ENCODE measurements around the gene BTD. TPM values are rescaled to one million over a fixed set of nuclear protein-coding genes. Genes with fewer than 3 reads are reported as not detected.

Gene BTD
- polyA plus RNA-seq, 4 donors: 21.3 to 26.3 (median 22.6) TPM

DNA sequence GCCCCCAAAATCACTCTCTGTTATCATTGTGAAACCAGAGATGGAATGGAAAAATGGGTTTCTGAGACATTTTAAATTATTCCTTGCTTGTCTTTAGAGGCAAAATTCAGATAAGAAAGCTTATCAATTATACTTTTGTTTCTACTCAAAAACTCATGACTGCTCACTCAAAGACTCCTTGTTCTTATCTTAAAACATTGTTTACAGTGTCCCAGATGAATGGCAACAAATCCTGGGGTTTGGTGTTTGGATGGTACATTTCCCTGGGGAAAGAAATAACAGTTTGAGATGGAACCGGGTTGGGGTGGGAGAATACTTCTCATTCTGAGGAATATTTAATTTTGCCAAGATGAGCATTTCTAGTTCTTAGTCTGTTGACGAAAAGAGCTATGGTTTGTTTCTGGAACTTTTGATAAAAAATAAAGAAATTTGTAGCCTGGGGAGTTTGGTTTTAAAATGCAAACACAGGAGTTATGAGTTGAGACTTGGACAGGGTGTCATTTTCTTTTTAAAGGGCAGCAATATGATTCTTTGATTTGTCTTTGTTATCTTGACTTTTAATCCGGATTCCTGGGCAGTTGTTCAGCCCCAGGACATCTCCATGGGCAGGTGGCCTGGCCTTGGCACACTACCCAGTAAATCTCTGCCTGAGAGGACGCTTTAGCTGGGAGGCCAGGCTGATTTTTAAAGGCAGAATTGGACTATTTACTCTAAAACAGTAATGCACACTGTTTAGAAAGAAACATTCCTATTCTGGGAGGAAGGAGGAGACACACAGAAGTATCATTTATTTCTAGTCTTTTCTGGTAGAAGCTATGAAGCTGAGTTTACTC lies 32.4 kb downstream of the BTD start:
- DNase-seq (ENCODE audit: low read depth in 4 of 4, low spot score in 3 of 4): no peak

DNA sequence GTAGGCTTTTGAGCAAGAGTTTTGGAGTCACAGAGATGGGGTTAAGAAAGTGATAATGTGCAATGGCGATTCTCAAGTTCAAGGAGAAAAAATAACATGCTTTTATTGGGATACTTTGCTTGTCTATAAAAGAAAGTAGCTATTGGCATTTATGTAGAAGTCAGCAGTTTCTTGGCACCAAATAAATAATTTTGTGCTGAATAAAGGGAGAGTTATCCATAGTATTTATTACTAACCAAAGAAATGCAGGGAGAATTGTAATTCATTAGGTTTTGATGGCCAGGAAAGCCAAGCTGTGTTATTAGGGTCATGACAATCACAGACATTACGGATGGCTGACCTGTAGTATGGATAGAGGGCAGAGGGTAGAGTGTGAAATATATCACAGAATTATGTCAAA lies 33.1 kb downstream of the BTD start:
- no peak for DNase-seq (ENCODE audit: low read depth in 4 of 4, low spot score in 3 of 4)

DNA sequence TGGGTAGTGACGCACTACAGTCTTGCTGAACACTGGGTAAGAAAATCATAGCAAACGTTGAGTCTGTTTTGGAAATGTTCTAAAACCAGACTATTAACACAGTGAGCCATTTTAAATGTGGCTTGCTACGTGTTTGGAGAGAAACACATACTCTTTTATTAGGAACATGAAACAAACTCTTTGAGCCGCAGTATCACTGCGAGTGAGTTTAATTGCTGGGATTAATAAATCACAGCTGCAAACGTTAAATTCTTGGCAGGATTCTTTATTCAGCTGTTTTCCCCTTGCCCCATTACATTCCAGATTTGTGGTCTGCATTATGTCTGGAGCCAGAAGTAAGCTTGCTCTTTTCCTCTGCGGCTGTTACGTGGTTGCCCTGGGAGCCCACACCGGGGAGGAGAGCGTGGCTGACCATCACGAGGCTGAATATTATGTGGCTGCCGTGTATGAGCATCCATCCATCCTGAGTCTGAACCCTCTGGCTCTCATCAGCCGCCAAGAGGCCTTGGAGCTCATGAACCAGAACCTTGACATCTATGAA lies 33.6 kb downstream of the BTD start:
- DNase-seq (ENCODE audit: low read depth in 4 of 4, low spot score in 3 of 4): peak in 1 of 4 donors; percentile 28

DNA sequence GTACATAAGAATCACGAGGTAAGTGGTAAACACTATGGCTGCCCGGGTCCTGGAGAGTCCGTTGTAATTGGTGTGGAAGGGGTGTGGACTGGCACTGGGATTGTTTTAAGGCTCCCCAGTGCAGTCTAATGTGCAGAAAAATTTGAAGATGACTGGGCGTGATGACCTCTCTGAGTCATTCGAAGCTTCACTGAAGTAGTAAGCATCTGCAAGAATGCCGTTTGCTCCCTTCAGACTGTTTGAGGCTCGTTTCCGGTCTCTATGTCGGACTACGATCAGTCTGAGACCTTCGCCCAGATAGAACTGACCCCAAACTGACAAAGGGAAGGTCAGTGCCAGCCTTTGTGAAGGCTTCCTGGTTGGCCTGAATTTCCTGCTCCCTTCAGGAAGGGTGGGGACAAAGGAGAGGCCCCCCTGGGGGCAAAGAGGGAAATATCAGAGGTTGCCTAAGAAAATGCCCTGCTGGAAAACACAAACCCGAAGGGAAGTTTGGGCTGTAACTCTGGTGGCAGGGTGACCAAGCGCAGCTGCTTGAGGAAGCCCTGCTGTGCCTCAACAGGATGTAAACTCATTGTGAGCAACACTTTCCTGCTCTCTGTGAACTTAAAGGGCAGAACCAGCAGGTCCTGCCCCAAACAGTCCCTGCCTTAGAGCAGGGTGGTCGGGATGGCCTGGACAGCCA lies 34.6 kb downstream of the BTD start:
- no peak for DNase-seq (ENCODE audit: low read depth in 4 of 4, low spot score in 3 of 4)

DNA sequence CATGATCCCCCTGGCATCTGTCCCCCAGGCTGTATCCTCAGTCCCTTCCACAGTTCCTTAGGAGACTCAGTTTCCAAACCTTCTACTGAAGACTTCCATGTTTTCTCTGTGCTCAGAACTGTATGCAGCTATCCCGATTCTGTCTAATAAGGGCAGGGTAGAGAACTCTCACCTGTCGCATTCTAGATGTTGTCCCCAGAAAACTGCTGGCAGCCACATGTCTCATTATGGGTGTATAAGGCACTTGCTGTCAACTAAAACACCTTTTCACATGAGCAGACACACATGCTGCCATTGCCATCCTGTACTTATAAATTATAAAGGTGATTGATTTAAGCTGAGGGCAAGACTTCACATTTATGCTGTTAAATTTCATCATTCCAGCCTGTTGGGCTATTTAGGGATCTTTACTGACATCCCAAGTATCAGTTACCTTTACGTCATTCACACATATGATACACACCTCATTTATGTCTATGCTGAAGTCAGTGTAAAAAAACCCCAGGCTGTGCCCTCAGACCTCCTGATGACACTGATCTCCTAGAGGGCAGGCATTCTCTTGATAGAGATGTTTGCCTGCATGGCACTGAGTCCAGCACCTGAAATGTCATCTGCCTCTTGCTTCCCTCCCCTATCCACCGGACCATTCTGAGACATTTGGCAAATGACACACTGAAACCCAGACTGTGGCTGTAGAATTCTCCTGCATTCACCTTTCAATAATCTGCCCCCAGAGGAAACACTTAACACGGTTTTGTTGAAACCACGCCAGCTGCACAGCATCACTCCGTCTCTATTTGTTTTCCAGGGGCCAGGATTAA lies 35.8 kb downstream of the BTD start:
- no peak for DNase-seq (ENCODE audit: low read depth in 4 of 4, low spot score in 3 of 4)

DNA sequence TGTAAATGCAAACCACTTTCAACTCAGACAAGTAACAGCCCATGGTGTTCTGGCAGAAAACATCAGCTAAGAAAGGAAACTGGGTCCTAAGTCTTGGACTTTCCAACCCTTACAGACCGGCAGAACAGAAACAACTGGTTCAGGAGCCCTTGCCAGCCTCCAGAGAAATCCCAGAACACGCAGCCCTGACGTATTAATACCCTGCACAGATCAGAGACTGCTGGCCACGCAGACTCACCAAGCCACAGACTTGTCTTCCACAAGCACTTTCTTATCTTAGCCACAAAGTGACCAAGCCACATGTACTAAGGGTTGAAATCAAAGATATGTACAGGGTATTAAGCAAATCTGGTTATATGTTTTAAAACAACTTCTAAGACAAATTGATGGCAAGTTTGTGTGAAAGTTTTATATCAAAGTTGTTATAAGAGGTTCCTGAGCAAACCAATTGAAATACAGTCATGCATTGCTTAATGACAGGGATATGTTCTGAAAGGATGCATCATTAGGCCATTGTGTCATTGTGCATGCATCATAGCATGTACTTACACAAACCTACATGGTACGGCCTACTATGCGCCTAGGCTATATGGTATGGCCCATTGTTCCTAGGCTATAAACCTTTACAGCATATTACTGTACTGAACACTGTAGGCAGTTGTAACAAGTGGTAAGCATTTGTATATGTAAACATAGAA lies 36.8 kb downstream of the BTD start:
- no peak for DNase-seq (ENCODE audit: low read depth in 4 of 4, low spot score in 3 of 4)

DNA sequence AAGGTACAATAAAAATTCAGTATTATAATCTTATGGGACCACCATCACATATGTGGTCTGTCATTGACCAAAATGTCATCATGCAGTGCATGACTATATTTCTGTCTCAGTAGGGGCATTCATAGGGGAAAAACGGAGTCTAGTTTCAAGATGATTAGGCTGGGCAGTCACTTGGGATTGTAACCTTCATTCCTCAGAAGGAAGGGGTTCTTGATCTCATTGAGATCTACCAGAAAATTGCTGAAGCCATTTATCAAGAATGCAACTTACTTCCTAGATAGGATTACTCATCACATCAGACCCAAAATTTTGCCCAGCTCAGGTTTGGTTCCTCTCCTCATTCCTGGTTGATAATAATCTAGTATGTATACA lies 37.3 kb downstream of the BTD start:
- no peak for DNase-seq (ENCODE audit: low read depth in 4 of 4, low spot score in 3 of 4)

DNA sequence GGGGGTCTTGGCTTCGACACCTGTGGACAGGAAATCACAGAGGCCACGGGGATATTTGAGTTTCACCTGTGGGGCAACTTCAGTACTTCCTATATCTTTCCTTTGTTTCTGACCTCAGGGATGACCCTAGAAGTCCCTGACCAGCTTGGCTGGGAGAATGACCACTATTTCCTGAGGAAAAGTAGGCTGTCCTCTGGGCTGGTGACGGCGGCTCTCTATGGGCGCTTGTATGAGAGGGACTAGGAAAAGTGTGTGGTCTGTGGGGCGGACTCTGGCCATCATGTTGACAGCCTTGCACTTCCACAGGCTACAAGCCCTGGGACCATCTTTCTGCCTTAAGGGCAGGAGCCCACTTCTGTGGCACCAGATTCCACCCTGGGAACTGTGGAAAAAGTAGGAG lies 43.7 kb downstream of the BTD start:
- no peak for DNase-seq (ENCODE audit: low read depth in 4 of 4, low spot score in 3 of 4)

DNA sequence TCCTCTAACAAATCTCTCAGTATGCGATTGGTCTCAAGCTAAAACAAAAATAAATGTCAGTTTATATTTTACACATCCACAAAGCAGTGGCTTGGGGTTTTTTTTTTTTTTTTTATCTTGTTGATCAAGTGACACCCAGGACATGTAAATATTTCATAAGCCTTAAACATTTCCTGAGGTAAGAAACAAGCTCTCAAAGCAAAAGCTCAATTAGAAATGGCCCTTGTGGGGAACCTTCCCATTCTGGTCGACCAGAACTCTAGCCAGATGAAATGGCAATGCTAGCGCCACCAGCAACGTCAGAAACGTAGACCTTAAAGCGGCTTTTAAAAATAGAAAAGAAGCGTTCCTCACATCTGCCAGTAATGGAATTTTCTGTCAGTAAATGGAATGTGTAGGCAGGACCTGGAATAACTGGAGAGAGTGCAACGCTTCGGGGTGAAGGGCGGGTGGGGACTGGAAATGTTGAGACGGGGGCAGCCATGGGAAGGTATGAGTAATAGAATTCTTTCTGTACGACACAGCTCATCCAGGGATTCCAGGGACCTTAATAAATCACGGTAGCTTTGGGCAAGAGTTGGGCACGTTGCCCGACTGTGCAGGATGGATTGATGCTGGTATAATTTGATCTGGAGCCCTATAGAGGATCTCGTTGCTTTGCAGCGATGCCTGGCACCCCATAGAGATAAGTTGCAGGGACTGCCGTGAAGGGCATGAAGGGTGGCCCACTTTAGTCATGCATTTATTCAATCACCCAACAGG lies 44.4 kb downstream of the BTD start:
- no peak for DNase-seq (ENCODE audit: low read depth in 4 of 4, low spot score in 3 of 4)

DNA sequence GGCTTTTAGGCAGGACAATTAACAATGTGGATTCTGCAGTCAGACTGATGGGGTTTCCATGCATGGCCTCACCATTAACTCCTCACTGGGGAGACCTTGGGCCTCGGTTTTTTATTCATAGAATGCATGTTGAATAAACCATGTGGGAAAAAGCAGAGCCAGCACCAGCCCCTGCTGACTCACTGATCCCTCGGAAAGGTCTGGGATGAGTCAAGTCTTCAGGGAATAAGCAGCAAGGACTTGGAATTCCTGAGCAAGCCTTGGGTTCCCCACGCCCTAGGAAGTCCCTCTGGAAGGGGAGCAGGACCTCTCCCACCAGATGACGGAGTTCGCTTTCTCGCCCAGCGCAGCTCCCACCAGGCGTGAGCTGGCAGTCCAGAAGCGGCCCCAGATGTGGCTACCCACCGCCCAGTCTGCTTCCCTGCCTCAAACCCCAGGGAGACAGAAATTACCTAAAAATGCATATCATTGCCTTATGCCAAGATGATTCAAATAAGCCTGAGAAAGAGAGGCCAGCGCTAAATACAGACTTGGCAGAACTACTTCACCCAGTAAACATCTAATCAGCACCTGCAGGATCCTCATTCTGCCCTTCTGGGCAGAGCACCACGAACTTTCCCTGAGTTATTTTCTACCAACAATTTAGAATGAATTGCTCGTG lies 45.4 kb downstream of the BTD start:
- no peak for DNase-seq (ENCODE audit: low read depth in 4 of 4, low spot score in 3 of 4)

DNA sequence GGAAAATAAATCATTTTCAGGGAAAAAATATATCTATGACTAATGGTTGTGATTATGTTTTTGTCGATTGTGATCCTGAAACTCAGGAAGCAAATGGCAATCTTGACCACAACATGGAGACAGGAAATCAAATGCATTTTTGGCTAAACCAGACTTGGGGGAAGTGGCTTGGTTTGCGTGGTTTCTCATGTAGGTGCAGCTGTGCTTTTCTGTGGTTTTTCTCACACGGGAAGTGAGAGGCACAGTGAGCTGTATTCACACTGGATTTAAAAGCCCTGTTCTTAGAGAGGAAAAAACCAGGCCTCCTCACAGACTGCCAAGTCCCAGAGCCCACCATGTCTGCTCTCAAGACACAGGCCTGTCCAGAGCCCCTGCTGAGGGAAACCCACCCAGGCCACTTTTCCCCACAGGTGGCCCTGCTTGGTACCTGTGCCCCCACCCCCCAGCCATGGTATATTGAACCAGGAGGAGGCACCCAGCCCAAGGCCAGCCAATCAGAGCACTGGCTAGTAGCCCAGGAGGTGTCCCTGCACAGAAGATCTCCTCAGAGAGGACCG lies 46.1 kb downstream of the BTD start:
- DNase-seq (ENCODE audit: low read depth in 4 of 4, low spot score in 3 of 4): no peak

DNA sequence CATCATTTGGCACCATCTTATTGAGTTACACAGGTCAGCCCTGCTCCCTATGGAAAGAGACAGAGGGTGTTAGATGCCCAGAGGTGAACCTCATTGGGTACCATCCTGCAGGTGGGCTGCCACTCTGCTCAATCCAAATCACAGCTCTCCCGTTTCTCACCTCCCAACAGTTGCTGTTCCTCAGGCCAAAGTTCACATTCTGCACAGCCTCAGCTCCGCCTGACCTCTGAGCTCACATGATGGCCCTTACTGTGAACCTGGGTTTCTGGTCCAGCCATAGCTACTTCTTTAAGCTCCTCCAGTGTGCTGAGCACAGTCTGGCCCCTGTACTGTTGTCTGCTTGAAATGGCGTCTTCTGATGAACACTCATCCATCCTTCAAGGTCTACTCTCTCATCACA lies 47.8 kb downstream of the BTD start:
- DNase-seq (ENCODE audit: low read depth in 4 of 4, low spot score in 3 of 4): no peak

DNA sequence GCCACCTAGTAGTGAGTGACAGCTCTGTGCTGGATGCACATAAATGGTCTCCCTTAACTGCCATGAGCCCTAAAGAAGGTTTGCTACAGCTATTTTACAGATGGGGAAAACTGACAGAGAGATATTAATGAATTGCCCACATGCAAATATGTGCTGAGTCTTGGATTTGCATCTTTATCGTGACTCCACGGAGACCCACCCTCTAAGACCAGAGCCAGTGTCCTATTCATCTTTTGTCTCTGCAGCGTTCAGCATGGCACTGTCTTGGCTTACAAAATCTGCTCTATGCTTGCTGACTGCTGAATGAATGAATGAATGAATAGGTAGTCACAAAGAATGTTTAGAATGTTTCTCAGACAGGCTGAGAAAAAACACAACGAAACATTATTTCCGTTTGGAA lies 48.3 kb downstream of the BTD start:
- no peak for DNase-seq (ENCODE audit: low read depth in 4 of 4, low spot score in 3 of 4)

DNA sequence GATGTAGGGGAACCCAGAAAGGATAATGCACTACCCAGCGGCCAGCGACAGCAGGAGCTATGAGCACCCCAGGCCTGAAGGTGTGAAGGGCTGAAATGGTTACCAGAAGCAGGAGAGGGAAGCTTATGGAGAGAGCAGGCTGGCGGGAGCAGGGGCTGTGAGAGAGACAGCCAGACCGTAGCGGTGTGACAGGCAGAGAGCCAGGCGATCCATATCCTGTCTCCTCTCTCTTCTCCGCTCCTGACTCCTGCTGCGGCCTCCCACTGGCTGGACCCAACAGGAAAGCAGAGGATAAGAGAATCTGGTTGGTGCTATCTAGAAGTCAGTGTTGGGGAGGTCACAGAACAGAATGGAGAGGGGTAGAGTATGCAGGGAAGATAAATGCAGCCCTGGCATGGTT lies 49.9 kb downstream of the BTD start:
- no peak for DNase-seq (ENCODE audit: low read depth in 4 of 4, low spot score in 3 of 4)

DNA sequence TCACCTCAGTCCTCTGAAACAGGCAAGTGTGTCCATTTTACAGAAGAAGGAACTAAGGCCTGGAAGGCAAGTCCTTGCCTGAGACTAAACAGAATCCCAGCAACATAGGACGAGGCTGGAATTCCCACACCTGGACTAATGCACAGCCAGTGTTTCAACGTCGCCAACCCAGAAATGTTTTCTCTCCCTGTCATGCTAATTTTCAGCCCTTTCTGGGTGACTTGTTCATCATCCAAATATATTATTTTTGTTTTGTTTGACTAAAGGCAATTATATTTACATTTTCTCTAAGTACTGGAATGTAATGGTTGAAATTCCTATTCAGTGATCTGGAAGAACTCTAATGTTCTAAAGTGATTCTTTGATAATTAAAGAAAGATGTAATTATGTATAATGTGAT lies 51.8 kb downstream of the BTD start:
- DNase-seq (ENCODE audit: low read depth in 4 of 4, low spot score in 3 of 4): no peak

DNA sequence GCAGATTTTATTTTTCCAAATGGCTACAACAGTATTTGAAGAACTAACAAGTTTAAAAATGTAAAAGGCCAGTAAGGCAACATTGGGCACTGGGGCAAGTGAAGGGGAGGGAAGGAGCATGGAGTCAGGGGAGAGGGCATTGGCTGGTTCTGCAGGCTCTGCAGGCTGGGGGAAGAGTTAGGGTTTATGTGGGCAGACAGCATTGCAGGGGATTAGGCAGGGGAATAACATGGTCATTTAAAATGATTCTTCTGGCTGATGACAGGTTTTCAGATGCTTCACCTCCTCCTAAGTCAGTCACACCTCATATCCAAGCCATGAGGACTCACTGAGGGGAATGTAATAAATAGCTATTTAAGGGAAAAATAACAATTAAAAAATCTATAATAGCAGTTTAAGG lies 52.6 kb downstream of the BTD start:
- no peak for DNase-seq (ENCODE audit: low read depth in 4 of 4, low spot score in 3 of 4)

DNA sequence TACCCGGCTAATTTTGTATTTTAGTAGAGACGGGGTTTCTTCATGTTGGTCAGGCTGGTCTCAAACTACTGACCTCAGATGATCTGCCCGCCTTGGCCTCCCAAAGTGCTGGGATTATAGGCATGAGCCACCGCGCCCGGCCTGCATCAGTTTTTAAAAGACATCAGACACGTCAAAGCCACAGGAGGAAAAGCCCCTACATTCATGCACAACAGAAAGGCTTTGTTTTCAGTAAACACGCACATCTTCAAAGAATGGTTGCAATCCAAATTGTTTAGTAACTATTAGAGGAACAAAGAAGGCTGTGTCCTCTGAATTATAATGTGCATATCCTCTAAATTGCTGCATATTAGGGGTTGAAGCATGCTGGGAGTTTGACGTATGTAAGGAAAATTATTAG lies 53.3 kb downstream of the BTD start:
- no peak for DNase-seq (ENCODE audit: low read depth in 4 of 4, low spot score in 3 of 4)

DNA sequence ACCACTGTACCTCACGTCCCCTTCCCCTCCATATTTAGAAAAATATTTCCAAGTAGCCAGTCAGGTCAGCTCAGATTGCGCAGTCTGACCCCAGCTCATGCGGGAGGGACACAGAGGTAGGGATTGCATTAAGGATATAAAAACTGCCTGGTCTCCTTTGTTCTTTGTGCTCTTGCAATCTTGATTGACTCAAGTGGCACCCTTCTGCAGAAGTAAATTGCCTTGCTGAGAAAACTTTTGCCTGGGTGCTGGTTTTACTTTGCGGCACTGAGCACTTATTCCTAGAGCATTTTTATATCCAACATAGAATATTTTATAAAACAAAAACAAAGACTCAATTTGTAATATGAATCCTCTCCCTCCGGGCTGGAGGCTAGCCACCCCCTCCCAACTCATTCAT lies 54.8 kb downstream of the BTD start:
- DNase-seq (ENCODE audit: low read depth in 4 of 4, low spot score in 3 of 4): no peak

DNA sequence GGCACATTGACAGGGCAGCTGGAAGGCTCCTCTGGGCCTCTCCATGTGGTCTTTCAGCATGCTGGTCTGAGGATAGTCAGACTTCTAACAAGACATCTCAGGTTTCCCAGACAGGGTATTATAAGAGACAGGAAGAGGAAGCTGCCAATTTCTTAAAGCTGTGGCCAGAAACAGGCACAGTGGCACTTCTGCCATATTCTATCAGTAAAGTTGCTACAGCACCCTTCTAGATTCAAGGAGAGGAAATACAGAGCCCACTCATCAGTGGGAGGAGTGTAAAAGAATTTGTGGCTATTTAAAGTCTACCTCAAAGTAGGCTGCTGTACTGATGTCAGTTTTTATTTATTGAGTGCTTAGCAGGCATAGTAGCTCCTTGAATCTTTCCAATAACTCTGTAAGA lies 55.5 kb downstream of the BTD start:
- DNase-seq (ENCODE audit: low read depth in 4 of 4, low spot score in 3 of 4): no peak

Data from right renal pelvis (tissue), 4 donors.